Liver (tissue), 3 donors: Measurements from ENCODE around the gene FGD6.

Experiments used
- NR2F2 ChIP-seq: IDR thresholded peaks from 2 replicates; pipeline ENCODE4 v1.6.1; 2016; ENCODE audit warnings: antibody characterized with exemption
- RAD21 ChIP-seq, 2 donors: IDR thresholded peaks; 2 replicates each; pipeline ENCODE4 v1.6.1; 2016; ENCODE audit warnings: antibody characterized with exemption in 2 of 2, mild to moderate bottlenecking in 2 of 2
- RXRA ChIP-seq, 2 donors: IDR thresholded peaks; 2 replicates each; pipeline ENCODE4 v1.6.1; 2017 to 2018; ENCODE audit warnings: antibody characterized with exemption in 2 of 2, mild to moderate bottlenecking in 1 of 2
- SP1 ChIP-seq: IDR thresholded peaks from 2 replicates; pipeline ENCODE4 v1.6.1; 2018; ENCODE audit warnings: antibody characterized with exemption, mild to moderate bottlenecking
- TF ChIP-seq, protein P1 (sequence below): fragments of 150-350 bp; IDR thresholded peaks from 2 replicates; pipeline ENCODE4 v1.5.1; 2017; ENCODE audit warnings: improper control_type of control experiment, low read depth, low read length; ENCODE audit not compliant: missing input control
- TF ChIP-seq, protein P2 (sequence below): IDR thresholded peaks from 2 replicates; pipeline ENCODE4 v1.6.1; 2016; ENCODE audit warnings: antibody characterized with exemption, mild to moderate bottlenecking
- donor health status: healthy.
- donor health status: healthy.

DNA sequence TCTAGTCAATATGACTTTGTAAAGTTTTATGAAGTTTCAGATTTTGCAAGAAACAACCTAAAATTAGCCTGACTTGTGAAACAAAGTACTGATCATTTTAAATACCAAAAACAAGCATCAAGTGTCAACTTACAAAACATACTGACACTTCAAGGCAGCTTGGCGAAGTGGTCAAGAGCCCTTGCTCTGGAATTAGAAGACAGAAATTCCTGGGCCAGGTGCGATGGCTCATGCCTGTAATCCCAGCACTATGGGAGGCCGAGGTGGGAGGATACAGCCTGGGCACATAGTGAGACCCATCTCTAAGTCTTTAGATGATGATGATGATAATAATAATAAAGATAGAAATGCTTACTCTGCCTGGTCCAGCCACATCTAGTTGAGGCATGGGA lies 98.5 kb downstream of the FGD6 start:
- TF ChIP-seq RAD21 (IDR thresholded peaks at IDR 0.05) (no peak), NR2F2 (no peak), RXRA (IDR thresholded peaks at IDR 0.05) (no peak), SP1 (no peak)
- TF ChIP-seq, protein P1, sequence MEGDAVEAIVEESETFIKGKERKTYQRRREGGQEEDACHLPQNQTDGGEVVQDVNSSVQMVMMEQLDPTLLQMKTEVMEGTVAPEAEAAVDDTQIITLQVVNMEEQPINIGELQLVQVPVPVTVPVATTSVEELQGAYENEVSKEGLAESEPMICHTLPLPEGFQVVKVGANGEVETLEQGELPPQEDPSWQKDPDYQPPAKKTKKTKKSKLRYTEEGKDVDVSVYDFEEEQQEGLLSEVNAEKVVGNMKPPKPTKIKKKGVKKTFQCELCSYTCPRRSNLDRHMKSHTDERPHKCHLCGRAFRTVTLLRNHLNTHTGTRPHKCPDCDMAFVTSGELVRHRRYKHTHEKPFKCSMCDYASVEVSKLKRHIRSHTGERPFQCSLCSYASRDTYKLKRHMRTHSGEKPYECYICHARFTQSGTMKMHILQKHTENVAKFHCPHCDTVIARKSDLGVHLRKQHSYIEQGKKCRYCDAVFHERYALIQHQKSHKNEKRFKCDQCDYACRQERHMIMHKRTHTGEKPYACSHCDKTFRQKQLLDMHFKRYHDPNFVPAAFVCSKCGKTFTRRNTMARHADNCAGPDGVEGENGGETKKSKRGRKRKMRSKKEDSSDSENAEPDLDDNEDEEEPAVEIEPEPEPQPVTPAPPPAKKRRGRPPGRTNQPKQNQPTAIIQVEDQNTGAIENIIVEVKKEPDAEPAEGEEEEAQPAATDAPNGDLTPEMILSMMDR, result no peak
- TF ChIP-seq, protein P2, sequence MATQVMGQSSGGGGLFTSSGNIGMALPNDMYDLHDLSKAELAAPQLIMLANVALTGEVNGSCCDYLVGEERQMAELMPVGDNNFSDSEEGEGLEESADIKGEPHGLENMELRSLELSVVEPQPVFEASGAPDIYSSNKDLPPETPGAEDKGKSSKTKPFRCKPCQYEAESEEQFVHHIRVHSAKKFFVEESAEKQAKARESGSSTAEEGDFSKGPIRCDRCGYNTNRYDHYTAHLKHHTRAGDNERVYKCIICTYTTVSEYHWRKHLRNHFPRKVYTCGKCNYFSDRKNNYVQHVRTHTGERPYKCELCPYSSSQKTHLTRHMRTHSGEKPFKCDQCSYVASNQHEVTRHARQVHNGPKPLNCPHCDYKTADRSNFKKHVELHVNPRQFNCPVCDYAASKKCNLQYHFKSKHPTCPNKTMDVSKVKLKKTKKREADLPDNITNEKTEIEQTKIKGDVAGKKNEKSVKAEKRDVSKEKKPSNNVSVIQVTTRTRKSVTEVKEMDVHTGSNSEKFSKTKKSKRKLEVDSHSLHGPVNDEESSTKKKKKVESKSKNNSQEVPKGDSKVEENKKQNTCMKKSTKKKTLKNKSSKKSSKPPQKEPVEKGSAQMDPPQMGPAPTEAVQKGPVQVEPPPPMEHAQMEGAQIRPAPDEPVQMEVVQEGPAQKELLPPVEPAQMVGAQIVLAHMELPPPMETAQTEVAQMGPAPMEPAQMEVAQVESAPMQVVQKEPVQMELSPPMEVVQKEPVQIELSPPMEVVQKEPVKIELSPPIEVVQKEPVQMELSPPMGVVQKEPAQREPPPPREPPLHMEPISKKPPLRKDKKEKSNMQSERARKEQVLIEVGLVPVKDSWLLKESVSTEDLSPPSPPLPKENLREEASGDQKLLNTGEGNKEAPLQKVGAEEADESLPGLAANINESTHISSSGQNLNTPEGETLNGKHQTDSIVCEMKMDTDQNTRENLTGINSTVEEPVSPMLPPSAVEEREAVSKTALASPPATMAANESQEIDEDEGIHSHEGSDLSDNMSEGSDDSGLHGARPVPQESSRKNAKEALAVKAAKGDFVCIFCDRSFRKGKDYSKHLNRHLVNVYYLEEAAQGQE, result no peak
